HepG2 (cell line): ENCODE data around the gene FAM222B. TPM values are rescaled to one million over a fixed set of nuclear protein-coding genes. Genes with fewer than 3 reads are reported as not detected.

Source experiments
- ATAC-seq: fragments of 200-7000 bp; cut with Tn5 transposase; 3 replicates; pipeline ENCODE4 v1.9.1; 2020; ENCODE audit warnings: mild to moderate bottlenecking, moderate library complexity
- BruUV-seq: library from RNA; stranded (reverse); fragments of 400-500 nt; replicated peaks from 2 replicates; lab custom pipeline; 2021; lab: Mats Ljungman, UMichigan
- CTCF ChIA-PET: fragments of 300-600 bp; formaldehyde crosslinking; extraction: SDS; loops from one replicate; lab custom pipeline; 2021; ENCODE audit warnings: low total read pairs, inconsistent platforms, low intra/inter-chr PET ratio; lab: Yijun Ruan, JAX
- POLR2A ChIA-PET: fragments of 350-600 bp; sonication (Branson Sonifier 250); formaldehyde crosslinking; loops from one replicate; lab custom pipeline; 2020; ENCODE audit warnings: antibody characterized with exemption, inconsistent platforms; lab: Yijun Ruan, JAX
- DNase-seq: peaks from one replicate; pipeline ENCODE4 v3.0.0-alpha.2; 2015; ENCODE audit warnings: low spot score
- FAIRE-seq: peaks from 3 replicates; lab custom pipeline; 2011; peaks lifted over from hg19 to GRCh38; lab: Jason Lieb, UNC
- H2AFZ ChIP-seq: one replicate; pipeline ENCODE4 v1.6.1; 2011; ENCODE audit warnings: low read length, inconsistent platforms
- H3K27ac ChIP-seq: fragments of 300-600 bp; 3 replicates; pipeline ENCODE4 v1.8.0; 2011; ENCODE audit warnings: mixed run types, mild to moderate bottlenecking, mixed read lengths, low read length, inconsistent platforms; ENCODE audit not compliant: insufficient read depth; ENCODE audit errors: extremely low read length
- H3K27me3 ChIP-seq, 2 experiments: fragments of 200-600 bp in 1 of 2; 2 replicates in 1 of 2; 3 replicates in 1 of 2; pipeline versions ENCODE4 v1.6.0 to v1.8.0; 2011; ENCODE audit warnings: low read length in 2 of 2, mild to moderate bottlenecking in 2 of 2, moderate library complexity in 2 of 2, inconsistent platforms in 1 of 2; ENCODE audit not compliant: insufficient read depth in 2 of 2, control insufficient read depth in 1 of 2
- H3K36me3 ChIP-seq, 2 experiments: fragments of 200-600 bp in 1 of 2; replicated peaks in 1 of 2; 2 replicates in 1 of 2; 3 replicates in 1 of 2; pipeline versions ENCODE4 v1.5.1 to v1.8.0; 2011; ENCODE audit warnings: low read length in 2 of 2, inconsistent platforms in 1 of 2; ENCODE audit not compliant: insufficient read depth in 2 of 2, control insufficient read depth in 1 of 2
- H3K4me1 ChIP-seq: 2 replicates; pipeline ENCODE4 v1.5.1; 2012; ENCODE audit warnings: low read length, inconsistent platforms; ENCODE audit not compliant: insufficient read depth
- H3K4me2 ChIP-seq: 2 replicates; pipeline ENCODE4 v1.6.0; 2011; ENCODE audit warnings: low read depth, low read length, inconsistent platforms
- H3K4me3 ChIP-seq, 3 experiments: fragments of 200-600 bp in 1 of 3; sonication (generic), shearing (Covaris generic) in 1 of 3; replicated peaks in 1 of 3; 2 replicates each; pipeline ENCODE4 v1.5.1; 2011 to 2016; ENCODE audit warnings: low read length in 3 of 3, inconsistent platforms in 2 of 3, low read depth in 2 of 3, mild to moderate bottlenecking in 2 of 3, control low read depth in 1 of 3, mixed read lengths in 1 of 3; ENCODE audit not compliant: insufficient read depth in 1 of 3
- H3K79me2 ChIP-seq: one replicate; pipeline ENCODE4 v1.6.1; 2011; ENCODE audit warnings: low read length, inconsistent platforms; ENCODE audit not compliant: insufficient read depth
- H3K9ac ChIP-seq: 2 replicates; pipeline ENCODE4 v1.6.0; 2011; ENCODE audit warnings: mild to moderate bottlenecking, low read depth, low read length, inconsistent platforms; ENCODE audit not compliant: insufficient read depth
- H3K9me3 ChIP-seq: 2 replicates; pipeline ENCODE4 v1.5.1; 2012; ENCODE audit warnings: mild to moderate bottlenecking, low read length
- H4K20me1 ChIP-seq: 2 replicates; pipeline ENCODE4 v1.6.0; 2011; ENCODE audit warnings: inconsistent platforms, mild to moderate bottlenecking, low read length, moderate library complexity; ENCODE audit not compliant: insufficient read depth
- POLR2A ChIP-seq, 2 experiments: IDR thresholded peaks; 2 replicates each; pipeline ENCODE4 v1.6.1; 2011; ENCODE audit warnings: low read depth in 2 of 2, low read length in 2 of 2, mild to moderate bottlenecking in 1 of 2, moderate library complexity in 1 of 2; ENCODE audit not compliant: insufficient read depth in 1 of 2
- SRSF9 ChIP-seq: fragments of 200-400 bp; formaldehyde crosslinking; IDR thresholded peaks from 2 replicates; pipeline ENCODE4 v1.6.1; 2018; ENCODE audit warnings: borderline replicate concordance, mild to moderate bottlenecking, low read depth, low read length; ENCODE audit not compliant: insufficient read depth, poor library complexity, severe bottlenecking
- ZNF446 ChIP-seq: sonication (generic); formaldehyde crosslinking; IDR thresholded peaks from 2 replicates; pipeline ENCODE4 v1.5.0; 2020; ENCODE audit warnings: mild to moderate bottlenecking, missing genetic modification reagents
- WGBS: methylation state at CpG from one replicate; pipeline ENCODE4 v1.1.6; 2017; ENCODE audit warnings: low lambda C conversion rate; 5-methylcytosine and 5-hydroxymethylcytosine counted together
- in situ Hi-C: cut with HindIII; loops from 2 replicates; pipeline ENCODE4 v1.10.0; 2017; ENCODE audit warnings: low pct_unique_long_range_greater_than_20kb; ENCODE audit not compliant: extremely low pct_ligation_motif_present
- intact Hi-C: fragments of 100-400 bp; cut with micrococcal nuclease; formaldehyde crosslinking; loops from one replicate; pipeline ENCODE4 v1.10.0; 2022; ENCODE audit not compliant: unreplicated experiment
- polyA plus RNA-seq, 8 experiments: library from polyadenylated mRNA; depleted of rRNA in 3 of 8; stranded (reverse) in 7 of 8; unstranded in 1 of 8; fragments of >200 nt; fragmentation: Illumina TruSeq in 4 of 8; extraction: Trizol in 4 of 8; gene quantifications; 2 replicates each; pipeline versions ENCODE4 v1.2.1 to v1.2.3, GENCODE V29; 2011 to 2016; ENCODE audit warnings: low read depth in 4 of 8, missing spikeins in 1 of 8, mixed read lengths in 1 of 8; ENCODE audit not compliant: insufficient read depth in 1 of 8
- total RNA-seq, 5 experiments: library from RNA; depleted of rRNA; stranded (reverse); fragments of >200 nt; fragmentation: Illumina TruSeq; extraction: Trizol; gene quantifications; 2 replicates each; pipeline ENCODE4 v1.2.3, GENCODE V29; 2016; ENCODE audit warnings: low read depth in 1 of 5
- TF ChIP-seq, protein P1 (sequence below): sonication (generic); formaldehyde crosslinking; IDR thresholded peaks from 2 replicates; pipeline ENCODE4 v1.4.0; 2020; ENCODE audit warnings: missing genetic modification reagents, borderline replicate concordance
- TF ChIP-seq, protein P2 (sequence below): sonication (generic); formaldehyde crosslinking; IDR thresholded peaks from 2 replicates; pipeline ENCODE4; 2020; ENCODE audit warnings: missing genetic modification reagents, mild to moderate bottlenecking, borderline replicate concordance

The FAM222B gene
- total and polyA plus RNA-seq, 2 of the 13 experiments (the other 11 are each of a cell fraction or from before 2014, with no cell fraction given) = 3.5 to 7.3 TPM

DNA sequence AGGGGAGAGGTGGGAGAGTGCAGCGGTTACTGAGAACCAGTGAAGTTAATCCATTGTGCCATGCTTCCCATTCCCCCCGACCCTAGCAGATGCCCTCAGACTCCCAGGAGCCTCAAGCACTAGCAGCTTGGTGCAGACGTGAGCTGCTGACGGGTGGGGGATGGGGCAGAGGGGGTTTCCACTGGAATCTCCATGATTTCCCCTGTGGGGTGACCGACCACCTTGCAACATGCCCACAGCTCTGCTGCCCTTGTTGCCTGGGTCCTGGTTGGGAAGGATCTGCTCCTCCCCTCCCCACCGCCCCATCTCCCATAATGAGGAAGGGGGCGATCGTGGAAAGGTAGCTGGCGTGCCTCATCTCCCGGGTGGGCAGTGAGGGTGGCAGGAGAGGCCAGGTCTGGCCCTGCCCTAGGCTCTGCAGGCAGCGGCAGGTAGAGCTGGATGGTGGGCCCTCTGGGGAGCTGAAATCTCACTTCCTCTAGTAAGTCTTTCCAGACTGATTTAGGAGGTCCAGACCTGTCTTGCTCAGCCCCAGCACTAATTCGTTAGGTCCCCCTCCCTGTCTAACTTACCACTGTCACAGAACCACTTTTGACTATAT lies 45.4 kb upstream of the FAM222B start:
- TF ChIP-seq POLR2A (IDR thresholded peaks at IDR 0.05; ENCODE audit: insufficient read depth in 1 of 2, low read depth in 2 of 2, low read length in 2 of 2) (0 out of 4 replicates have a peak, but pooled peaks of 1 of the 2 experiments have one; percentile 8), ZNF446 (CRISPR knock-in tag) (no peak), SRSF9 (no peak)
- TF ChIP-seq, protein P1, sequence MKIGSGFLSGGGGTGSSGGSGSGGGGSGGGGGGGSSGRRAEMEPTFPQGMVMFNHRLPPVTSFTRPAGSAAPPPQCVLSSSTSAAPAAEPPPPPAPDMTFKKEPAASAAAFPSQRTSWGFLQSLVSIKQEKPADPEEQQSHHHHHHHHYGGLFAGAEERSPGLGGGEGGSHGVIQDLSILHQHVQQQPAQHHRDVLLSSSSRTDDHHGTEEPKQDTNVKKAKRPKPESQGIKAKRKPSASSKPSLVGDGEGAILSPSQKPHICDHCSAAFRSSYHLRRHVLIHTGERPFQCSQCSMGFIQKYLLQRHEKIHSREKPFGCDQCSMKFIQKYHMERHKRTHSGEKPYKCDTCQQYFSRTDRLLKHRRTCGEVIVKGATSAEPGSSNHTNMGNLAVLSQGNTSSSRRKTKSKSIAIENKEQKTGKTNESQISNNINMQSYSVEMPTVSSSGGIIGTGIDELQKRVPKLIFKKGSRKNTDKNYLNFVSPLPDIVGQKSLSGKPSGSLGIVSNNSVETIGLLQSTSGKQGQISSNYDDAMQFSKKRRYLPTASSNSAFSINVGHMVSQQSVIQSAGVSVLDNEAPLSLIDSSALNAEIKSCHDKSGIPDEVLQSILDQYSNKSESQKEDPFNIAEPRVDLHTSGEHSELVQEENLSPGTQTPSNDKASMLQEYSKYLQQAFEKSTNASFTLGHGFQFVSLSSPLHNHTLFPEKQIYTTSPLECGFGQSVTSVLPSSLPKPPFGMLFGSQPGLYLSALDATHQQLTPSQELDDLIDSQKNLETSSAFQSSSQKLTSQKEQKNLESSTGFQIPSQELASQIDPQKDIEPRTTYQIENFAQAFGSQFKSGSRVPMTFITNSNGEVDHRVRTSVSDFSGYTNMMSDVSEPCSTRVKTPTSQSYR = no peak
- TF ChIP-seq, protein P2, sequence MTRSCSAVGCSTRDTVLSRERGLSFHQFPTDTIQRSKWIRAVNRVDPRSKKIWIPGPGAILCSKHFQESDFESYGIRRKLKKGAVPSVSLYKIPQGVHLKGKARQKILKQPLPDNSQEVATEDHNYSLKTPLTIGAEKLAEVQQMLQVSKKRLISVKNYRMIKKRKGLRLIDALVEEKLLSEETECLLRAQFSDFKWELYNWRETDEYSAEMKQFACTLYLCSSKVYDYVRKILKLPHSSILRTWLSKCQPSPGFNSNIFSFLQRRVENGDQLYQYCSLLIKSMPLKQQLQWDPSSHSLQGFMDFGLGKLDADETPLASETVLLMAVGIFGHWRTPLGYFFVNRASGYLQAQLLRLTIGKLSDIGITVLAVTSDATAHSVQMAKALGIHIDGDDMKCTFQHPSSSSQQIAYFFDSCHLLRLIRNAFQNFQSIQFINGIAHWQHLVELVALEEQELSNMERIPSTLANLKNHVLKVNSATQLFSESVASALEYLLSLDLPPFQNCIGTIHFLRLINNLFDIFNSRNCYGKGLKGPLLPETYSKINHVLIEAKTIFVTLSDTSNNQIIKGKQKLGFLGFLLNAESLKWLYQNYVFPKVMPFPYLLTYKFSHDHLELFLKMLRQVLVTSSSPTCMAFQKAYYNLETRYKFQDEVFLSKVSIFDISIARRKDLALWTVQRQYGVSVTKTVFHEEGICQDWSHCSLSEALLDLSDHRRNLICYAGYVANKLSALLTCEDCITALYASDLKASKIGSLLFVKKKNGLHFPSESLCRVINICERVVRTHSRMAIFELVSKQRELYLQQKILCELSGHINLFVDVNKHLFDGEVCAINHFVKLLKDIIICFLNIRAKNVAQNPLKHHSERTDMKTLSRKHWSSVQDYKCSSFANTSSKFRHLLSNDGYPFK = no peak
- Histone ChIP-seq H3K36me3 (peaks cover 6 to 26% of the 10 kb centered on the region in 2 experiments; a peak in 3 of 5 replicates), H3K27me3 (no peaks in the 10 kb centered on the region), H3K4me2 (no peak overlapping the region), H3K9me3 (no peaks in the 10 kb centered on the region), H3K27ac (no peak overlapping the region), H3K4me3 (no peak overlapping the region), H4K20me1 (no peaks in the 10 kb centered on the region), H2AFZ (no peak overlapping the region), H3K4me1 (0 out of 2 replicates have a peak, but pooled peaks cover 5% of the 10 kb centered on the region), H3K9ac (no peak overlapping the region), H3K79me2 (no peaks in the 10 kb centered on the region)
- 95% methylated on average over 10 of the region's 12 CpGs for WGBS
- ChIA-PET POLR2A (no interaction called here), CTCF (no interaction called here)
- no TSS peak for BruUV-seq
- intact Hi-C loops = no loop called here
- FAIRE-seq = no peak
- DNase-seq = no peak
- in situ Hi-C loops = loop anchor here (10.0 to 25.0 kb wide), 2 partner anchors 123 to 251 kb away; partner anchors contain the start of gene BLTP2
- no peak for ATAC-seq
